OCI-LY7 (cell line): ENCODE results near the gene DCAKD. TPM values are rescaled to one million over a fixed set of nuclear protein-coding genes. Genes with fewer than 3 reads are reported as not detected.

Experiments
- BruUV-seq: library from RNA; stranded (reverse); fragments of 400-500 nt; replicated peaks from 2 replicates; lab custom pipeline; 2021; lab: Mats Ljungman, UMichigan
- CTCF ChIA-PET: fragments of 300-600 bp; sonication (Branson Sonifier 250); formaldehyde crosslinking; loops from one replicate; lab custom pipeline; 2022; ENCODE audit warnings: antibody characterized with exemption; ENCODE audit not compliant: unreplicated experiment; lab: Charles Lee
- POLR2A ChIA-PET: fragments of 300-600 bp; sonication (Branson Sonifier 250); formaldehyde crosslinking; loops from one replicate; lab custom pipeline; 2022; ENCODE audit warnings: antibody characterized with exemption; lab: Charles Lee
- DNase-seq: peaks from one replicate; pipeline ENCODE4 v3.0.0-alpha.2; 2015; ENCODE audit warnings: low spot score
- H2AFZ ChIP-seq: fragments of 200-600 bp; sonication (generic), shearing (Covaris generic); 2 replicates; pipeline ENCODE4 v1.6.1; 2014; ENCODE audit warnings: mild to moderate bottlenecking, antibody characterized with exemption, low read length, moderate library complexity
- H3K27ac ChIP-seq: fragments of 200-600 bp; sonication (generic); 2 replicates; pipeline ENCODE4 v1.5.1; 2014; ENCODE audit warnings: mixed run types, low read depth, mild to moderate bottlenecking, moderate library complexity, low read length, inconsistent platforms; ENCODE audit not compliant: poor library complexity, severe bottlenecking
- H3K36me3 ChIP-seq: fragments of 200-600 bp; sonication (generic); 2 replicates; pipeline ENCODE4 v1.6.1; 2014; ENCODE audit warnings: mild to moderate bottlenecking, antibody characterized with exemption, low read length, moderate library complexity, mixed read lengths; ENCODE audit not compliant: insufficient read depth
- H3K4me1 ChIP-seq: fragments of 200-600 bp; sonication (generic); 2 replicates; pipeline ENCODE4 v1.5.1; 2014; ENCODE audit warnings: mild to moderate bottlenecking, low read length; ENCODE audit not compliant: insufficient read depth, poor library complexity, severe bottlenecking
- H3K4me2 ChIP-seq: fragments of 200-600 bp; sonication (generic); 2 replicates; pipeline ENCODE4 v1.6.1; 2014; ENCODE audit warnings: mild to moderate bottlenecking, low read length
- H3K4me3 ChIP-seq: fragments of 200-600 bp; sonication (generic); 2 replicates; pipeline ENCODE4 v1.5.1; 2014; ENCODE audit warnings: mild to moderate bottlenecking, low read depth, low read length; ENCODE audit not compliant: poor library complexity, severe bottlenecking
- H3K79me2 ChIP-seq: fragments of 200-600 bp; sonication (generic); 2 replicates; pipeline ENCODE4 v1.6.1; 2016; ENCODE audit warnings: low read depth, mild to moderate bottlenecking, low read length, moderate library complexity, mixed read lengths; ENCODE audit not compliant: insufficient read depth
- H3K9me2 ChIP-seq: fragments of 200-600 bp; sonication (generic); 2 replicates; pipeline ENCODE4 v1.6.1; 2016; ENCODE audit warnings: mild to moderate bottlenecking, low read length, mixed read lengths; ENCODE audit not compliant: insufficient read depth
- H3K9me3 ChIP-seq: fragments of 200-600 bp; sonication (generic); 2 replicates; pipeline ENCODE4 v1.6.1; 2014; ENCODE audit warnings: mild to moderate bottlenecking, mixed run types, low read length, mixed read lengths
- H4K20me1 ChIP-seq: fragments of 200-600 bp; sonication (generic); 2 replicates; pipeline ENCODE4 v1.6.1; 2014; ENCODE audit warnings: mild to moderate bottlenecking, antibody characterized with exemption, low read length, moderate library complexity, mixed read lengths; ENCODE audit not compliant: insufficient read depth
- CTCF ChIP-seq: fragments of 200-600 bp; sonication (generic); conservative IDR thresholded peaks from 2 replicates; pipeline ENCODE4 v1.5.1; 2014; ENCODE audit warnings: mild to moderate bottlenecking, antibody characterized with exemption, low read length, moderate library complexity, mixed read lengths
- EZH2phosphoT487 ChIP-seq: fragments of 200-600 bp; sonication (generic); IDR thresholded peaks from 2 replicates; pipeline ENCODE4 v1.6.1; 2018; ENCODE audit warnings: low read depth, borderline replicate concordance, mild to moderate bottlenecking, mixed run types, antibody characterized with exemption, low read length, moderate library complexity, mixed read lengths
- intact Hi-C: fragments of 100-400 bp; cut with micrococcal nuclease; formaldehyde crosslinking; loops from one replicate; pipeline ENCODE4 v1.10.0; 2022; ENCODE audit not compliant: unreplicated experiment
- total RNA-seq, 2 experiments: library from RNA; depleted of rRNA in 1 of 2; stranded (reverse); fragments of >200 nt in 1 of 2; shearing (Covaris generic) in 1 of 2; gene quantifications; 2 replicates each; pipeline ENCODE4 v1.2.3, GENCODE V29; 2014 to 2022

DCAKD gene
- total RNA-seq, 2 experiments from 2014 or later, result 40.8 to 45.6 TPM

- H3K36me3 ChIP-seq, result peaks cover 31% of the 10 kb centered on the region
- TF ChIP-seq EZH2phosphoT487 (no peak), CTCF (no peak)
- no peak overlapping the region for H3K4me2 ChIP-seq
- H3K4me3 ChIP-seq, result no peak overlapping the region
- no peak overlapping the region for H2AFZ ChIP-seq
- intact Hi-C loops, result no loop called here
- no peaks in the 10 kb centered on the region for H3K9me3 ChIP-seq
- H3K79me2 ChIP-seq, result no peaks in the 10 kb centered on the region
- H3K4me1 ChIP-seq, result peaks cover 8% of the 10 kb centered on the region
- CTCF ChIA-PET, result no interaction called here
- no peak for DNase-seq
- no peaks in the 10 kb centered on the region for H3K9me2 ChIP-seq
- BruUV-seq, result no TSS peak
- no peak overlapping the region for H3K27ac ChIP-seq
- H4K20me1 ChIP-seq, result no peaks in the 10 kb centered on the region
- POLR2A ChIA-PET, result interaction anchor here (1.5 kb wide), 1 partner anchor 12 kb away, joined by 5 read pairs; no protein-coding TSS in a partner anchor
These were observed 14.7 kb downstream of the DCAKD start for GRCh38 chr17:45036691-45037090.

GRCh38 chr17:45035848-45036247 lies 15.6 kb downstream of the DCAKD start:
- BruUV-seq, result no TSS peak
- Histone ChIP-seq H3K9me3 (no peaks in the 10 kb centered on the region), H3K27ac (no peak overlapping the region), H3K9me2 (no peaks in the 10 kb centered on the region), H3K4me1 (peaks cover 8% of the 10 kb centered on the region), H3K79me2 (no peaks in the 10 kb centered on the region), H3K36me3 (peaks cover 40% of the 10 kb centered on the region), H3K4me3 (no peak overlapping the region), H4K20me1 (no peaks in the 10 kb centered on the region), H3K4me2 (no peak overlapping the region), H2AFZ (no peak overlapping the region)
- intact Hi-C loops, result no loop called here
- TF ChIP-seq CTCF, result no peak
- no peak for TF ChIP-seq EZH2phosphoT487
- ChIA-PET POLR2A (interaction anchor here (0.7 kb wide), 1 partner anchor 100 kb away, joined by 3 read pairs; the partner anchor contains the start of gene ACBD4), CTCF (no interaction called here)
- DNase-seq, result no peak

GRCh38 chr17:45034599-45034998 lies 16.8 kb downstream of the DCAKD start:
- H4K20me1 ChIP-seq, result no peaks in the 10 kb centered on the region
- no peaks in the 10 kb centered on the region for H3K9me3 ChIP-seq
- H3K79me2 ChIP-seq, result no peaks in the 10 kb centered on the region
- H3K36me3 ChIP-seq, result peaks cover 52% of the 10 kb centered on the region
- H3K4me1 ChIP-seq, result peaks cover 6% of the 10 kb centered on the region
- intact Hi-C loops, result no loop called here
- no peak overlapping the region for H3K27ac ChIP-seq
- no peak overlapping the region for H2AFZ ChIP-seq
- TF ChIP-seq CTCF (no peak), EZH2phosphoT487 (no peak)
- no peak overlapping the region for H3K4me3 ChIP-seq
- ChIA-PET CTCF (no interaction called here), POLR2A (no interaction called here)
- BruUV-seq, result no TSS peak
- DNase-seq, result no peak
- H3K4me2 ChIP-seq, result no peak overlapping the region
- no peaks in the 10 kb centered on the region for H3K9me2 ChIP-seq
